Lower leg skin (tissue), 4 donors: ENCODE measurements around the gene GRK2. TPM values are rescaled to one million over a fixed set of nuclear protein-coding genes. Genes with fewer than 3 reads are reported as not detected.

Source experiments
- DNase-seq, 2 donors: peaks; one replicate each; pipeline ENCODE4 v3.0.0-alpha.2; 2019; ENCODE audit warnings: low spot score in 2 of 2
- H3K4me3 ChIP-seq: fragments of 200-600 bp; sonication (generic); 2 replicates; pipeline ENCODE4 v1.5.1; 2017; ENCODE audit warnings: mild to moderate bottlenecking, low read depth; ENCODE audit not compliant: poor library complexity, severe bottlenecking
- CTCF ChIP-seq, 3 donors: fragments of 450-650 bp; IDR thresholded peaks; one replicate each; pipeline ENCODE4 v1.5.1; 2016; ENCODE audit warnings: antibody characterized with exemption in 3 of 3, mild to moderate bottlenecking in 3 of 3, moderate library complexity in 2 of 3
- POLR2A ChIP-seq, 2 donors: fragments of 450-650 bp; IDR thresholded peaks; one replicate each; pipeline ENCODE4 v1.6.1; 2016 to 2017; ENCODE audit warnings: antibody characterized with exemption in 2 of 2, mild to moderate bottlenecking in 1 of 2, moderate library complexity in 1 of 2
- WGBS, 2 donors: methylation state at CpG; one replicate each; pipeline ENCODE4 v1.1.5; 2018; 5-methylcytosine and 5-hydroxymethylcytosine counted together
- intact Hi-C: fragments of 100-400 bp; cut with DNase I; formaldehyde crosslinking; loops from one replicate; pipeline ENCODE4 v1.15.0; 2023; ENCODE audit warnings: low total_unique reads
- total RNA-seq, 4 donors: library from RNA; depleted of rRNA; stranded (reverse); fragments of >200 nt; gene quantifications; one replicate each; pipeline ENCODE4 v1.1.0, GENCODE V29; 2016

The GRK2 gene
- total RNA-seq, 4 donors from 2014 or later = 81.1 to 127 (median 114) TPM

DNA sequence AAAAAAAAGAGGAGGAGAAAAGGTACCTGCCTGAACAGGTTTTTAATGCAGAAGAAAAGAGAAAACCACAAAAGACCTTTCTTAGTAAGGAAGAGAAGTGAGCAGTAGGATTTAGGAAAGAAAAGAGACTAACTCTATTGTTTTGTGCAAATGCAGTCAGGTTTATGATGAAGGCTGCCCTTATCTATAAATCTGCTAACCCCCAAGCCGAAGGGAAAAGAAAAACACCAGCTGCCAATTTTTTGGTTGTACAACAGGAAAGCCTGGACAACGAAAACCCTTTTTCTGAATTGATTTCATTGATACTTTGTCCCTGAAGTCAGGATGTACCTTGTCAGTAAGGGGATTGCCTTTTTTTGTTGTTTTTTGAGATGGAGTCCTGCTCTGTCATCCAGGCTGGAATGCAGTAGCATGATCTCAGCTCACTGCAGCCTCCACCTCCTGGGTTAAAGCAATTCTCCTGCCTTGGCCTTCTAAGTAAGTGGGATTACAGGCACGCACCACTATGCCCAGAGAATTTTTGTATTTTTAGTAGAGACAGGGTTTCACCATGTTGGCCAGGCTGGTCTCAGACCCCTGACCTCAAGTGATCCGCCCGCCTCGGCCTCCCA, 65.9 kb downstream of the GRK2 start:
- TF ChIP-seq CTCF (IDR thresholded peaks at IDR 0.05) = no peak
- no peak for TF ChIP-seq POLR2A (IDR thresholded peaks at IDR 0.05)
- 83 to 86% methylated on average over 6 of the region's 6 CpGs for WGBS, 2 donors

More for the DNA sequence above, 65.9 kb downstream of the GRK2 start:
- DNase-seq = no peak
- intact Hi-C loops = no loop called here
- no peak overlapping the region for H3K4me3 ChIP-seq

Other genes starting within 250 kb of the GRK2 start
- 1 to 10 TPM in 1 of 4 donors, under 1 TPM in 3; 0.08 to 1.7 (median 0.41) TPM for gene SYT12, start 243.3 kb upstream of the GRK2 start, total RNA-seq
- gene RHOD, start 209.6 kb upstream of the GRK2 start, total RNA-seq = 100 to 1,000 TPM in 1 of 4 donors, 10 to 100 TPM in 3; 74.6 to 109 (median 87.8) TPM
- gene KDM2A, start 147.2 kb upstream of the GRK2 start, total RNA-seq = 10 to 100 TPM; 64.5 to 84.0 (median 70.3) TPM
- gene ANKRD13D, start 22.8 kb downstream of the GRK2 start, total RNA-seq = 10 to 100 TPM; 60.5 to 84.7 (median 72.8) TPM
- gene SSH3, start 37.1 kb downstream of the GRK2 start, total RNA-seq = 10 to 100 TPM; 58.6 to 71.0 (median 62.0) TPM
- gene POLD4, start 87.1 kb downstream of the GRK2 start, total RNA-seq = 100 to 1,000 TPM in 1 of 4 donors, 10 to 100 TPM in 3; 82.3 to 126 (median 86.4) TPM
- gene CLCF1, start 107.1 kb downstream of the GRK2 start, total RNA-seq = 1 to 10 TPM; 2.2 to 3.3 (median 2.5) TPM
- gene RAD9A, start 125.5 kb downstream of the GRK2 start, total RNA-seq = 10 to 100 TPM; 24.9 to 28.5 (median 27.2) TPM
- 100 to 1,000 TPM; 101 to 160 (median 143) TPM for gene PPP1CA, start 135.4 kb downstream of the GRK2 start, total RNA-seq
- gene TBC1D10C, start 137.6 kb downstream of the GRK2 start, total RNA-seq = 1 to 10 TPM in 2 of 4 donors, under 1 TPM in 2; 0.71 to 1.3 (median 0.97) TPM
- 1 to 10 TPM in 2 of 4 donors, under 1 TPM in 2; 0.30 to 1.5 (median 1.0) TPM for gene CARNS1, start 149.2 kb downstream of the GRK2 start, total RNA-seq
- 100 to 1,000 TPM; 154 to 264 (median 203) TPM for gene RPS6KB2, start 162.0 kb downstream of the GRK2 start, total RNA-seq
- 1 to 10 TPM; 1.6 to 2.9 (median 2.1) TPM for gene PTPRCAP, start 171.2 kb downstream of the GRK2 start, total RNA-seq
- gene CORO1B, start 177.0 kb downstream of the GRK2 start, total RNA-seq = 10 to 100 TPM; 40.1 to 79.5 (median 66.9) TPM
- gene GPR152, start 186.3 kb downstream of the GRK2 start, total RNA-seq = not detected
- under 1 TPM in 2 of 4 donors, not detected in 2; 0.11 to 0.25 TPM for gene CABP4, start 188.9 kb downstream of the GRK2 start, total RNA-seq
- 100 to 1,000 TPM; 202 to 374 (median 252) TPM for gene TMEM134, start 202.8 kb downstream of the GRK2 start, total RNA-seq
- 10 to 100 TPM; 38.7 to 52.5 (median 47.7) TPM for gene AIP, start 216.6 kb downstream of the GRK2 start, total RNA-seq
- 10 to 100 TPM in 3 of 4 donors, 1 to 10 TPM in 1; 7.3 to 19.9 (median 12.6) TPM for gene PITPNM1, start 238.9 kb downstream of the GRK2 start, total RNA-seq
- 10 to 100 TPM; 16.3 to 40.4 (median 27.8) TPM for gene CDK2AP2, start 241.7 kb downstream of the GRK2 start, total RNA-seq